HepG2 (cell line): ENCODE results near the gene MAP2K5. TPM values are rescaled to one million over a fixed set of nuclear protein-coding genes. Genes with fewer than 3 reads are reported as not detected.

Experiments used
- CSRNP2 ChIP-seq: sonication (generic); formaldehyde crosslinking; conservative IDR thresholded peaks from 2 replicates; pipeline ENCODE4 v1.8.0; 2022; ENCODE audit warnings: low read depth, missing genetic modification reagents
- FOXK1 ChIP-seq: sonication (generic); formaldehyde crosslinking; IDR thresholded peaks from 2 replicates; pipeline ENCODE4 v1.4.0; 2020; ENCODE audit warnings: low read depth, missing genetic modification reagents, borderline replicate concordance
- FOXO1 ChIP-seq: sonication (generic); formaldehyde crosslinking; IDR thresholded peaks from 2 replicates; pipeline ENCODE4 v1.4.0; 2020; ENCODE audit warnings: missing genetic modification reagents
- HMGA1 ChIP-seq: sonication (generic); formaldehyde crosslinking; conservative IDR thresholded peaks from 2 replicates; pipeline ENCODE4 v1.4.0; 2020; ENCODE audit warnings: missing genetic modification reagents
- PHF20 ChIP-seq: sonication (generic); formaldehyde crosslinking; IDR thresholded peaks from 2 replicates; pipeline ENCODE4 v1.5.0; 2020; ENCODE audit warnings: mild to moderate bottlenecking, missing genetic modification reagents
- RAD51 ChIP-seq: fragments of 450-650 bp; IDR thresholded peaks from 2 replicates; pipeline ENCODE4 v1.6.1; 2016; ENCODE audit warnings: borderline replicate concordance
- RBAK ChIP-seq: sonication (generic); formaldehyde crosslinking; IDR thresholded peaks from 2 replicates; pipeline ENCODE4 v1.5.1; 2020; ENCODE audit warnings: mild to moderate bottlenecking, missing genetic modification reagents
- RNF2 ChIP-seq: fragments of 450-650 bp; conservative IDR thresholded peaks from 2 replicates; pipeline ENCODE4 v1.6.1; 2016; ENCODE audit warnings: low read depth
- SAP130 ChIP-seq: IDR thresholded peaks from 2 replicates; pipeline ENCODE4 v1.6.1; 2016; ENCODE audit warnings: low read depth
- SP5 ChIP-seq: IDR thresholded peaks from 2 replicates; pipeline ENCODE4 v1.6.1; 2016; ENCODE audit warnings: low read depth, borderline replicate concordance
- TOPORS ChIP-seq: sonication (generic); formaldehyde crosslinking; IDR thresholded peaks from 2 replicates; pipeline ENCODE4 v1.8.0; 2023; ENCODE audit warnings: mild to moderate bottlenecking, missing genetic modification reagents
- ZBTB7A ChIP-seq: sonication (generic); formaldehyde crosslinking; IDR thresholded peaks from 2 replicates; pipeline ENCODE4 v1.8.0; 2022; ENCODE audit warnings: mild to moderate bottlenecking, missing genetic modification reagents
- ZNF264 ChIP-seq: sonication (generic); formaldehyde crosslinking; IDR thresholded peaks from 2 replicates; pipeline ENCODE4 v1.4.0; 2020; ENCODE audit warnings: missing genetic modification reagents
- ZNF34 ChIP-seq: sonication (generic); formaldehyde crosslinking; IDR thresholded peaks from 2 replicates; pipeline ENCODE4 v1.4.0; 2020; ENCODE audit warnings: mild to moderate bottlenecking, missing genetic modification reagents, borderline replicate concordance
- ZNF343 ChIP-seq: sonication (generic); formaldehyde crosslinking; IDR thresholded peaks from 2 replicates; pipeline ENCODE4 v1.4.0; 2020; ENCODE audit warnings: mild to moderate bottlenecking, missing genetic modification reagents
- ZNF362 ChIP-seq: sonication (generic); formaldehyde crosslinking; IDR thresholded peaks from 2 replicates; pipeline ENCODE4 v1.4.0; 2020; ENCODE audit warnings: missing genetic modification reagents, mild to moderate bottlenecking, borderline replicate concordance
- ZNF414 ChIP-seq: sonication (generic); formaldehyde crosslinking; IDR thresholded peaks from 2 replicates; pipeline ENCODE4 v1.5.0; 2020; ENCODE audit warnings: missing genetic modification reagents
- ZNF558 ChIP-seq: sonication (generic); formaldehyde crosslinking; IDR thresholded peaks from 2 replicates; pipeline ENCODE4 v1.9.0; 2022; ENCODE audit warnings: mild to moderate bottlenecking, missing genetic modification reagents, borderline replicate concordance
- ZNF574 ChIP-seq: sonication (generic); formaldehyde crosslinking; IDR thresholded peaks from 2 replicates; pipeline ENCODE4 v1.4.0; 2020; ENCODE audit warnings: missing genetic modification reagents
- polyA plus RNA-seq, 8 experiments: library from polyadenylated mRNA; depleted of rRNA in 3 of 8; stranded (reverse) in 7 of 8; unstranded in 1 of 8; fragments of >200 nt; fragmentation: Illumina TruSeq in 4 of 8; extraction: Trizol in 4 of 8; gene quantifications; 2 replicates each; pipeline versions ENCODE4 v1.2.1 to v1.2.3, GENCODE V29; 2011 to 2016; ENCODE audit warnings: low read depth in 4 of 8, missing spikeins in 1 of 8, mixed read lengths in 1 of 8; ENCODE audit not compliant: insufficient read depth in 1 of 8
- total RNA-seq, 5 experiments: library from RNA; depleted of rRNA; stranded (reverse); fragments of >200 nt; fragmentation: Illumina TruSeq; extraction: Trizol; gene quantifications; 2 replicates each; pipeline ENCODE4 v1.2.3, GENCODE V29; 2016; ENCODE audit warnings: low read depth in 1 of 5
- TF ChIP-seq, protein P1 (sequence below): sonication (generic); formaldehyde crosslinking; IDR thresholded peaks from 2 replicates; pipeline ENCODE4 v1.4.0; 2020; ENCODE audit warnings: missing genetic modification reagents
- TF ChIP-seq, protein P2 (sequence below): sonication (generic); formaldehyde crosslinking; conservative IDR thresholded peaks from 2 replicates; pipeline ENCODE4 v1.4.0; 2020; ENCODE audit warnings: missing genetic modification reagents

Gene MAP2K5
- total and polyA plus RNA-seq, 2 of the 13 experiments (the other 11 are each of a cell fraction or from before 2014, with no cell fraction given), result 4.0 to 4.3 TPM

- no peak for TF ChIP-seq ZNF362 (CRISPR knock-in tag)
- TF ChIP-seq SP5, result peak; percentile 69; the same call in 1 of the 2 replicates
- TF ChIP-seq FOXK1 (CRISPR knock-in tag), result peak; percentile 74; the same call in 1 of the 2 replicates
- no peak for TF ChIP-seq PHF20 (CRISPR knock-in tag)
- no peak for TF ChIP-seq CSRNP2 (CRISPR knock-in tag)
- TF ChIP-seq RNF2, result no peak
- TF ChIP-seq RBAK (CRISPR knock-in tag), result no peak
- no peak for TF ChIP-seq HMGA1 (CRISPR knock-in tag)
- TF ChIP-seq ZBTB7A (CRISPR knock-in tag), result peak; percentile 45; the same call in 1 of the 2 replicates
- peak; percentile 87 for TF ChIP-seq FOXO1
- no peak for TF ChIP-seq TOPORS (CRISPR knock-in tag)
- TF ChIP-seq ZNF343, result 0 out of 2 replicates have a peak, but pooled peaks have one; percentile 47
- TF ChIP-seq ZNF574 (CRISPR knock-in tag), result peak; percentile 65; the same call in 1 of the 2 replicates
- TF ChIP-seq ZNF558, result no peak
- peak; percentile 90 for TF ChIP-seq SAP130 (CRISPR knock-in tag)
- no peak for TF ChIP-seq ZNF414 (CRISPR knock-in tag)
- TF ChIP-seq, protein P1, sequence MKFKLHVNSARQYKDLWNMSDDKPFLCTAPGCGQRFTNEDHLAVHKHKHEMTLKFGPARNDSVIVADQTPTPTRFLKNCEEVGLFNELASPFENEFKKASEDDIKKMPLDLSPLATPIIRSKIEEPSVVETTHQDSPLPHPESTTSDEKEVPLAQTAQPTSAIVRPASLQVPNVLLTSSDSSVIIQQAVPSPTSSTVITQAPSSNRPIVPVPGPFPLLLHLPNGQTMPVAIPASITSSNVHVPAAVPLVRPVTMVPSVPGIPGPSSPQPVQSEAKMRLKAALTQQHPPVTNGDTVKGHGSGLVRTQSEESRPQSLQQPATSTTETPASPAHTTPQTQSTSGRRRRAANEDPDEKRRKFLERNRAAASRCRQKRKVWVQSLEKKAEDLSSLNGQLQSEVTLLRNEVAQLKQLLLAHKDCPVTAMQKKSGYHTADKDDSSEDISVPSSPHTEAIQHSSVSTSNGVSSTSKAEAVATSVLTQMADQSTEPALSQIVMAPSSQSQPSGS, result no peak
- TF ChIP-seq, protein P2, sequence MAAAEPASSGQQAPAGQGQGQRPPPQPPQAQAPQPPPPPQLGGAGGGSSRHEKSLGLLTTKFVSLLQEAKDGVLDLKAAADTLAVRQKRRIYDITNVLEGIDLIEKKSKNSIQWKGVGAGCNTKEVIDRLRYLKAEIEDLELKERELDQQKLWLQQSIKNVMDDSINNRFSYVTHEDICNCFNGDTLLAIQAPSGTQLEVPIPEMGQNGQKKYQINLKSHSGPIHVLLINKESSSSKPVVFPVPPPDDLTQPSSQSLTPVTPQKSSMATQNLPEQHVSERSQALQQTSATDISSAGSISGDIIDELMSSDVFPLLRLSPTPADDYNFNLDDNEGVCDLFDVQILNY (CRISPR knock-in tag), result no peak
- TF ChIP-seq ZNF264 (CRISPR knock-in tag), result no peak
- no peak for TF ChIP-seq RAD51
- TF ChIP-seq ZNF34 (CRISPR knock-in tag), result no peak
Measured at GRCh38 chr15:67843571-67844387, 301.3 kb downstream of the MAP2K5 start (continued).
